Omental fat pad (tissue), 4 donors: ENCODE measurements around the gene ATOH7. TPM values are rescaled to one million over a fixed set of nuclear protein-coding genes. Genes with fewer than 3 reads are reported as not detected.
"Not testable (repeated sequence)": the region's sequence is repeated elsewhere in the genome, so short reads cannot be mapped to it uniquely, and the experiment has no call there.

ENCODE experiments used
- ATAC-seq: fragments of 150-250 bp; one replicate; pipeline ENCODE4 v1.9.1; 2016; ENCODE audit warnings: mild to moderate bottlenecking, moderate library complexity; ENCODE audit not compliant: low FRiP score
- DNase-seq: peaks from one replicate; pipeline ENCODE4 v3.0.0-alpha.2; 2019; ENCODE audit warnings: low spot score
- total RNA-seq, 4 donors: library from RNA; depleted of rRNA; stranded (reverse); fragments of >200 nt; gene quantifications; one replicate each; pipeline ENCODE4 v1.1.0, GENCODE V29; 2016
- TF ChIP-seq, protein P1 (sequence below), 3 donors: fragments of 450-650 bp; IDR thresholded peaks; one replicate each; pipeline ENCODE4 v1.5.1; 2016 to 2017; ENCODE audit warnings: antibody characterized with exemption in 3 of 3, mild to moderate bottlenecking in 3 of 3, moderate library complexity in 2 of 3

Gene ATOH7
- total RNA-seq = not detected

DNA sequence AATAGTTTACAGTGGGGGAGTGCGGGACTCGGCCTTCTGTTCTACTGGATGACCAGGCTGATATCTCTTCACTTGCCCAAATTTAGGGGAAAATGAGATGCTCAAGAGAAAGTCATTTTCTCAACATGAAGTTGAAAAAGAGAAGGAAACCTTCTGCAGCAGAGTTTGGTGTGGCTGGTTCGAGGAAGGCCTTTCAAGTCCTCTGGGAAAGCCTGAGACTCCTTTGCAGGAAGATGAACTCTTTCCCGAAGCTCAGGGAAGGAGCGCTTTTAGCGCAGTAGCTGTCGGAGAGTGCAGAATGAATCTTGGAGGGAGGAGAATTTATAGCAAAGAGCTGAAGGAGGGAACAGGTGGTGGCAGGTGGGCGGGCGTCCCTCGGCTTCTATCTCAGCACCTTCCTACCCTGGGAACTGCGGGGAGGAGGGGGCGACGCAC is at the start of gene ATOH7:
ATOH7 (minus strand) TSS at position 297 of the 435 bp plus-strand sequence. CDS start 436 bp downstream, outside the sequence.
- ATAC-seq = peak; percentile 12
- TF ChIP-seq, protein P1, sequence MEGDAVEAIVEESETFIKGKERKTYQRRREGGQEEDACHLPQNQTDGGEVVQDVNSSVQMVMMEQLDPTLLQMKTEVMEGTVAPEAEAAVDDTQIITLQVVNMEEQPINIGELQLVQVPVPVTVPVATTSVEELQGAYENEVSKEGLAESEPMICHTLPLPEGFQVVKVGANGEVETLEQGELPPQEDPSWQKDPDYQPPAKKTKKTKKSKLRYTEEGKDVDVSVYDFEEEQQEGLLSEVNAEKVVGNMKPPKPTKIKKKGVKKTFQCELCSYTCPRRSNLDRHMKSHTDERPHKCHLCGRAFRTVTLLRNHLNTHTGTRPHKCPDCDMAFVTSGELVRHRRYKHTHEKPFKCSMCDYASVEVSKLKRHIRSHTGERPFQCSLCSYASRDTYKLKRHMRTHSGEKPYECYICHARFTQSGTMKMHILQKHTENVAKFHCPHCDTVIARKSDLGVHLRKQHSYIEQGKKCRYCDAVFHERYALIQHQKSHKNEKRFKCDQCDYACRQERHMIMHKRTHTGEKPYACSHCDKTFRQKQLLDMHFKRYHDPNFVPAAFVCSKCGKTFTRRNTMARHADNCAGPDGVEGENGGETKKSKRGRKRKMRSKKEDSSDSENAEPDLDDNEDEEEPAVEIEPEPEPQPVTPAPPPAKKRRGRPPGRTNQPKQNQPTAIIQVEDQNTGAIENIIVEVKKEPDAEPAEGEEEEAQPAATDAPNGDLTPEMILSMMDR (IDR thresholded peaks at IDR 0.05) = no peak

DNA sequence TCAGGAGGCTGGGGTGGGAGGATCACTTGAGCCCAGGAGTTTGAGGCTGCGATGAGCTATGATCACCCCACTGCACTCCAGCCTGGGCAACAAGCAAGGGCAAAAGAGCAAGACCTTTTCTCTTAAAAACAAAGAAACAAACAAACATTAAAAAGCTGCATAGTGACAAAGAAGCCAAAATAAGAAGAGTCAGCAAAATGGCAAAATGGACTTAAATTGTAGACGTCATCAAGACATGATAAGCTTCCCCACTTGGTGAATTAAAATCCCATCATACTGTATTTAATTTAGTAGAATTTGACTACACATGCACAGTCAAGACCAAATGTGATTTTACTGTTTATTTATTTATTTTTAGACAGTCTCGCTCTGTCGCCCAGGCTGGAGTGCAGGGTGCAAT is 48.8 kb upstream of the ATOH7 start:
- ATAC-seq = no peak
- TF ChIP-seq, protein P1 (IDR thresholded peaks at IDR 0.05) = no peak
- DNase-seq = no peak

More for the DNA sequence above, at the start of gene ATOH7:
- no peak for DNase-seq

- DNase-seq, ATAC-seq: not testable (repeated sequence)
These were observed 47.2 kb upstream of the ATOH7 start for GRCh38 chr10:68278906-68279753.

DNA sequence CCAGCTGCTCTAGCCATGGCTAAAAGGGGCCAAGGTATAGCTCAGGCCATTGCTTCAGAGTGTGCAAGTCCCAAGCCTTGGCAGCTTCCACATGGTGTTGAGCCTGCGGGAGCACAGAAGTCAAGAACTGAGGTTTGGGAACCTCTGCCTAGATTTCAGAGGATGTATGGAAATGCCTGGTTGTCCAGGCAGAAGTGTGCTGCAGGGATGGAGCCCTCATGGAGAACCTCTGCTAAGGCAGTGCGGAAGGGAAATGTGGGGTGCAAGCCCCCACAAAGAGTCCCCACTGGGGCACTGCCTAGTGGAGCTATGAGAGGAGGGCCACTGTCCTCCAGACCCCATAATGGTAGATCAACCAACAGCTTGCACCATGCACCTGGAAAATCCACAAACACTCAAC is 45.9 kb upstream of the ATOH7 start:
- not testable (repeated sequence) for DNase-seq, ATAC-seq

DNA sequence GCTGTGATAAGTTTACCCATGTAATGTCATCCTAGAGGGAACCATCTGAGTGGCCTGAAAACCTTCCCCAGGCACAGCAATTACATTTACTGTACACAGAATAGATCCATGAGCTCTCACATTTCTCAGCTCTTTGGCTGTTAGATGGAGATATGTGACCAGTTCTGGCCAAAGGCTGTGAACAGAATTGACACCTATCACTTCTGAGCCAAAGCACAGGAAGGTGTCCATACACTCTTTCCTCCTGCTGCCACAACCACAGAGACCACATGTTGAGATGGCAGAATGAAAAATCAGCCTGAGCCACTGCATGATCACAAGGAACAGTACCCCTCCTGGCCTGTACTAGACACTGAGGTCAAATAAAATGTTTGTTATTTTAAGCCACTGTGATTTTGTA is 44.3 kb upstream of the ATOH7 start:
- TF ChIP-seq, protein P1 (IDR thresholded peaks at IDR 0.05) = no peak
- DNase-seq (no peak), ATAC-seq (no peak)

DNA sequence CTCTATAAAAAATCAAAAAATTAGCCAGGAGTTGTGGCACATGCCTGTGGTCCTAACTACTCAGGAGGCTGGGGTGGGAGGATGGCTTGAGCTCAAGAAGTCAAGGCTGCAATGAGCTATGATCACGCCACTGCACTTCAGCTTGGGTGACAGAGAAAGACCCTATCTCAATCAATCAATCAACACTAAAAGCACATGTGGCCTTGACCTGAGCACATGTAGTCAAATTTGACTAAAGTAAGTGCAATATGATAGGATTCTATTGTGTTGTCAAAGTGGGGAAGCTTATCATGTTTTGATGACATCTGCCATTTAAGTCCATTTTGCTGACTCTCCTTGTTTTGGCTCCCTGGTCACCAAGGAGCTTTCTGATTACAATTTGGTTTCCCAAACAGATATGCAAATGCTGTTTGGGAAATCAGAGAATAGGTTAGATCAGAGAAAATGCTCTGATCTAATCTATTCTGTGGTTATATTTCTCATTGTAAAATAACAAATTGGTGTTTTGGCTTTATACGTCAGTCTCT is 43.8 kb upstream of the ATOH7 start:
- DNase-seq (no peak), ATAC-seq (no peak)
- TF ChIP-seq, protein P1 (IDR thresholded peaks at IDR 0.05) = no peak

GRCh38 chr10:68272833-68273232 is 40.9 kb upstream of the ATOH7 start:
- ATAC-seq (no peak), DNase-seq (no peak)
- TF ChIP-seq, protein P1 (IDR thresholded peaks at IDR 0.05) = no peak
